Liver (tissue), 9 donors: Measurements from ENCODE around the gene PPM1N. TPM values are rescaled to one million over a fixed set of nuclear protein-coding genes. Genes with fewer than 3 reads are reported as not detected.

Experiments used
- DNase-seq: peaks from one replicate; pipeline ENCODE4 v3.0.0-alpha.2; 2017; ENCODE audit warnings: low spot score
- H3K27ac ChIP-seq, 2 donors: one replicate each; pipeline ENCODE4 v1.7.0; 2013; ENCODE audit warnings: inconsistent platforms in 2 of 2, low read length in 2 of 2, control low read depth in 1 of 2, low read depth in 1 of 2, mild to moderate bottlenecking in 1 of 2
- H3K27me3 ChIP-seq, 4 donors: one replicate each; pipeline versions ENCODE4 v1.6.1 to v1.7.0; 2013; ENCODE audit warnings: low read length in 3 of 4, inconsistent platforms in 1 of 4, mild to moderate bottlenecking in 1 of 4, moderate library complexity in 1 of 4; ENCODE audit not compliant: control insufficient read depth in 4 of 4, insufficient read depth in 4 of 4
- H3K36me3 ChIP-seq, 4 donors: one replicate each; pipeline versions ENCODE4 v1.6.1 to v1.7.0; 2013; ENCODE audit warnings: low read length in 3 of 4, mild to moderate bottlenecking in 3 of 4, low read depth in 1 of 4, moderate library complexity in 1 of 4; ENCODE audit not compliant: control insufficient read depth in 4 of 4, insufficient read depth in 3 of 4
- H3K4me1 ChIP-seq, 4 donors: one replicate each; pipeline versions ENCODE4 v1.6.1 to v1.7.0; 2013; ENCODE audit warnings: low read length in 3 of 4, mild to moderate bottlenecking in 3 of 4, moderate library complexity in 1 of 4; ENCODE audit not compliant: control insufficient read depth in 4 of 4, insufficient read depth in 4 of 4
- H3K4me3 ChIP-seq, 3 donors: one replicate each; pipeline versions ENCODE4 v1.6.1 to v1.7.0; 2013; ENCODE audit warnings: low read length in 3 of 3, control low read depth in 1 of 3, low read depth in 1 of 3, mild to moderate bottlenecking in 1 of 3
- H3K9ac ChIP-seq, 2 donors: one replicate each; pipeline ENCODE4 v1.7.0; 2013; ENCODE audit warnings: low read length in 2 of 2, mild to moderate bottlenecking in 2 of 2, moderate library complexity in 2 of 2, control low read depth in 1 of 2, low read depth in 1 of 2
- H3K9me3 ChIP-seq, 4 donors: one replicate each; pipeline versions ENCODE4 v1.6.1 to v1.7.0; 2013; ENCODE audit warnings: low read length in 3 of 4; ENCODE audit not compliant: control insufficient read depth in 4 of 4
- ATF3 ChIP-seq: IDR thresholded peaks from 2 replicates; pipeline ENCODE4 v1.6.1; 2016; ENCODE audit warnings: antibody characterized with exemption
- CTCF ChIP-seq: fragments of 150-350 bp; IDR thresholded peaks from 2 replicates; pipeline ENCODE4 v1.5.1; 2017; ENCODE audit warnings: improper control_type of control experiment, low read depth, low read length; ENCODE audit not compliant: missing input control
- EGR1 ChIP-seq, 2 donors: IDR thresholded peaks; 2 replicates each; pipeline ENCODE4 v1.6.1; 2016 to 2018; ENCODE audit warnings: antibody characterized with exemption in 2 of 2, low read depth in 2 of 2
- FOXA1 ChIP-seq: IDR thresholded peaks from 2 replicates; pipeline ENCODE4 v1.6.1; 2016; ENCODE audit warnings: antibody characterized with exemption
- FOXA2 ChIP-seq: IDR thresholded peaks from 2 replicates; pipeline ENCODE4 v1.6.1; 2016; ENCODE audit warnings: antibody characterized with exemption
- GABPA ChIP-seq, 2 donors: IDR thresholded peaks in 1 of 2; conservative IDR thresholded peaks in 1 of 2; 2 replicates each; pipeline ENCODE4 v1.6.1; 2016; ENCODE audit warnings: antibody characterized with exemption in 2 of 2, mild to moderate bottlenecking in 1 of 2, moderate library complexity in 1 of 2
- HNF4A ChIP-seq, 2 donors: conservative IDR thresholded peaks; 2 replicates each; pipeline ENCODE4 v1.6.1; 2016; ENCODE audit warnings: antibody characterized with exemption in 2 of 2, mild to moderate bottlenecking in 2 of 2
- HNF4G ChIP-seq: IDR thresholded peaks from 2 replicates; pipeline ENCODE4 v1.6.1; 2016; ENCODE audit warnings: antibody characterized with exemption
- JUND ChIP-seq, 2 donors: IDR thresholded peaks; 2 replicates each; pipeline ENCODE4 v1.6.1; 2016; ENCODE audit warnings: antibody characterized with exemption in 2 of 2
- MAX ChIP-seq: IDR thresholded peaks from 2 replicates; pipeline ENCODE4 v1.6.1; 2016; ENCODE audit warnings: antibody characterized with exemption
- NR2F2 ChIP-seq: IDR thresholded peaks from 2 replicates; pipeline ENCODE4 v1.6.1; 2016; ENCODE audit warnings: antibody characterized with exemption
- RAD21 ChIP-seq, 2 donors: IDR thresholded peaks; 2 replicates each; pipeline ENCODE4 v1.6.1; 2016; ENCODE audit warnings: antibody characterized with exemption in 2 of 2, mild to moderate bottlenecking in 2 of 2
- REST ChIP-seq: IDR thresholded peaks from 2 replicates; pipeline ENCODE4 v1.6.1; 2016; ENCODE audit warnings: antibody characterized with exemption, mild to moderate bottlenecking
- SP1 ChIP-seq: IDR thresholded peaks from 2 replicates; pipeline ENCODE4 v1.6.1; 2018; ENCODE audit warnings: antibody characterized with exemption, mild to moderate bottlenecking
- TAF1 ChIP-seq: conservative IDR thresholded peaks from 2 replicates; pipeline ENCODE4 v1.6.1; 2016; ENCODE audit warnings: antibody characterized with exemption, mild to moderate bottlenecking
- YY1 ChIP-seq: IDR thresholded peaks from 2 replicates; pipeline ENCODE4 v1.6.1; 2016; ENCODE audit warnings: antibody characterized with exemption, mild to moderate bottlenecking
- ZBTB33 ChIP-seq: IDR thresholded peaks from 2 replicates; pipeline ENCODE4 v1.6.1; 2016; ENCODE audit warnings: antibody characterized with exemption
- WGBS: extraction: QIAGEN DNeasy Blood & Tissue Kit; methylation state at CpG from one replicate; pipeline ENCODE4 v1.1.7; 2013; 5-methylcytosine and 5-hydroxymethylcytosine counted together
- polyA plus RNA-seq, 2 donors: library from polyadenylated mRNA; stranded (reverse) in 1 of 2; unstranded in 1 of 2; fragments of 200-250 nt in 1 of 2; fragments of >200 nt in 1 of 2; fragmentation: Nextera tagmentation in 1 of 2; extraction: Ambion mirVana in 1 of 2; gene quantifications; one replicate each; pipeline versions ENCODE4 v1.2.1 to v1.2.3, GENCODE V29; 2013 to 2015
- total RNA-seq, 2 donors: library from RNA; depleted of rRNA; stranded (reverse); fragments of >200 nt; gene quantifications; one replicate each; pipeline ENCODE4 v1.2.3, GENCODE V29; 2014
- donor health status: healthy.
- donor health status: healthy.
- donor health status: healthy.
- donor health status: healthy.
- donor health status: healthy.

Gene PPM1N
- total and polyA plus RNA-seq, 4 donors, result 0.17 to 1.5 (median 0.47) TPM

GRCh38 chr19:45463241-45463640 lies 35.0 kb upstream of the PPM1N start:
- Histone ChIP-seq H3K4me3 (no peak overlapping the region), H3K27me3 (no peaks in the 10 kb centered on the region), H3K4me1 (peaks cover 0 to 10% (median 5%) of the 10 kb centered on the region in 4 donors), H3K27ac (no peak overlapping the region), H3K9ac (no peak overlapping the region), H3K36me3 (no peaks in the 10 kb centered on the region), H3K9me3 (no peaks in the 10 kb centered on the region)
- DNase-seq, result no peak
- TF ChIP-seq GABPA (IDR thresholded peaks at IDR 0.05 in 1 of 2, conservative IDR thresholded peaks at IDR 0.05 in 1 of 2), result no peak
- WGBS, result 78% methylated on average over 4 of the region's 4 CpGs

GRCh38 chr19:45464274-45464673 lies 34.0 kb upstream of the PPM1N start:
- peaks cover 2 to 18% (median 11%) of the 10 kb centered on the region in 4 donors for H3K4me1 ChIP-seq
- no peaks in the 10 kb centered on the region for H3K27me3 ChIP-seq
- no peak overlapping the region for H3K9ac ChIP-seq
- DNase-seq, result no peak
- H3K27ac ChIP-seq, result no peak overlapping the region
- TF ChIP-seq JUND (IDR thresholded peaks at IDR 0.05) (no peak), ZBTB33 (no peak), EGR1 (IDR thresholded peaks at IDR 0.05; ENCODE audit: low read depth in 2 of 2) (no peak), ATF3 (no peak), RAD21 (IDR thresholded peaks at IDR 0.05) (no peak), MAX (no peak), TAF1 (no peak), NR2F2 (no peak), HNF4A (conservative IDR thresholded peaks at IDR 0.05) (no peak), FOXA1 (no peak), FOXA2 (no peak), GABPA (IDR thresholded peaks at IDR 0.05 in 1 of 2, conservative IDR thresholded peaks at IDR 0.05 in 1 of 2) (no peak), HNF4G (no peak), CTCF (no peak), SP1 (no peak)
- no peak overlapping the region for H3K4me3 ChIP-seq
- H3K9me3 ChIP-seq, result no peaks in the 10 kb centered on the region
- WGBS, result 88% methylated on average over 2 of the region's 2 CpGs
- H3K36me3 ChIP-seq, result no peaks in the 10 kb centered on the region

DNA sequence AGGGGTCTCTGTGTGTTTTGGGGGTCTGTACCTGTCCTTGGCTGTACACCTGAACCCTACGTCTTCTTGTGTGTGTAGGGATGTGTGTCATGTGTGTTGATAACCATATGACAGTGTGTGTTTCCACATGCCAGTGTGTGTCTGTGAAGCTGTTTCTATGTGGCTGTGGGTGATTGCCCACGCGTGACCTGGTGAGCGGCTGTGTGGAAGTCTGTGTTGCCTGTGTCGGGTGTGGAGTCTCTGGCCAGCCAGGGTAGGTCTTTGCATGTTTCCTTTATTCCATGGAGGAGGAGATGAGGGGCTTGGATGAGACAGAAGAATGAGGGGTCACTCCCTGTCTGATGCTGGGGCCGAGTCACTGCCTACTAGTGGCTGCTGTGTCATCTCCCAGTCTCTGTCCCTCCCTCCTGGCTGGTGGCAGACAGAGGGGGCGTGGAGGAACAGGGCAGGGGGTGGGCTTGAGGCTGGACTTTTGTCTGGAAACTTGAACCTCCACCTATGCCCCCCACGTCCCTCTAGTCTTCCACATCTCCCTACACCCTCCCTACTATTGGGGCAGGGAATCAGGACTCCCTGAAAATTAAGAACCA lies 33.3 kb upstream of the PPM1N start:
- DNase-seq, result no peak
- WGBS, result 60% methylated on average over 8 of the region's 8 CpGs
- TF ChIP-seq GABPA (IDR thresholded peaks at IDR 0.05 in 1 of 2, conservative IDR thresholded peaks at IDR 0.05 in 1 of 2) (no peak), CTCF (no peak), REST (no peak), YY1 (no peak), SP1 (no peak), JUND (IDR thresholded peaks at IDR 0.05) (no peak), EGR1 (IDR thresholded peaks at IDR 0.05; ENCODE audit: low read depth in 2 of 2) (no peak), ATF3 (no peak), HNF4A (conservative IDR thresholded peaks at IDR 0.05) (no peak), FOXA1 (no peak), FOXA2 (no peak)

More for the DNA sequence above, 33.3 kb upstream of the PPM1N start:
- Histone ChIP-seq H3K9me3 (no peaks in the 10 kb centered on the region), H3K27me3 (no peaks in the 10 kb centered on the region), H3K36me3 (no peaks in the 10 kb centered on the region), H3K9ac (no peak overlapping the region), H3K4me3 (no peak overlapping the region), H3K4me1 (peaks cover 6 to 24% (median 15%) of the 10 kb centered on the region in 4 donors), H3K27ac (no peak overlapping the region)
